OCI-LY3 (cell line): ENCODE data around the gene MLPH.

Source experiments
- H2AFZ ChIP-seq: fragments of 200-600, 300-600 bp; shearing (Covaris generic); 2 replicates; pipeline ENCODE4 v1.6.0; 2014; ENCODE audit warnings: antibody characterized with exemption, low read depth, low read length
- H3K27ac ChIP-seq: fragments of 200-600, 300-600 bp; sonication (generic); 2 replicates; pipeline ENCODE4 v1.5.1; 2014; ENCODE audit warnings: mild to moderate bottlenecking, low read length, moderate library complexity, mixed read lengths
- H3K27me3 ChIP-seq: fragments of 200-600, 300-600 bp; sonication (generic); 2 replicates; pipeline ENCODE4 v1.6.1; 2014; ENCODE audit warnings: low read depth, low read length, mixed read lengths
- H3K36me3 ChIP-seq: fragments of 200-600, 300-600 bp; sonication (generic); replicated peaks from 2 replicates; pipeline ENCODE3; 2014; ENCODE audit warnings: low read depth, low read length, mixed read lengths
- H3K4me1 ChIP-seq: fragments of 300-600, 200-600 bp; sonication (generic); 2 replicates; pipeline ENCODE4 v1.6.1; 2014; ENCODE audit warnings: low read length, mixed read lengths
- H3K4me2 ChIP-seq: fragments of 200-600, 300-600 bp; sonication (generic); 2 replicates; pipeline ENCODE4 v1.6.1; 2014; ENCODE audit warnings: low read length, mixed read lengths
- H3K4me3 ChIP-seq: fragments of 300-600, 200-600 bp; sonication (generic); 2 replicates; pipeline ENCODE4 v1.5.1; 2014; ENCODE audit warnings: antibody characterized with exemption, mild to moderate bottlenecking, low read length, moderate library complexity
- H3K79me2 ChIP-seq: fragments of 300-600, 200-600 bp; shearing (Covaris generic); 2 replicates; pipeline ENCODE4 v1.6.1; 2014; ENCODE audit warnings: mild to moderate bottlenecking, low read length, mixed read lengths
- H3K9ac ChIP-seq: fragments of 300-600, 200-600 bp; shearing (Covaris generic); 2 replicates; pipeline ENCODE4 v1.6.0; 2014; ENCODE audit warnings: mild to moderate bottlenecking, low read length, moderate library complexity
- H3K9me3 ChIP-seq: fragments of 200-600, 300-600 bp; shearing (Covaris generic); 2 replicates; pipeline ENCODE4 v1.6.1; 2014; ENCODE audit warnings: low read length, mixed read lengths; ENCODE audit not compliant: insufficient read depth
- H4K20me1 ChIP-seq: fragments of 200-600, 300-600 bp; sonication (generic); 2 replicates; pipeline ENCODE4 v1.6.1; 2016; ENCODE audit warnings: low read length, mixed read lengths; ENCODE audit not compliant: insufficient read depth
- EZH2phosphoT487 ChIP-seq: fragments of 200-600 bp; shearing (Covaris generic); IDR thresholded peaks from 2 replicates; pipeline ENCODE4 v1.6.1; 2018; ENCODE audit warnings: antibody characterized with exemption, mixed run types, low read depth
- TF ChIP-seq, protein P1 (sequence below): fragments of 200-600, 300-600 bp; sonication (generic); IDR thresholded peaks from 2 replicates; pipeline ENCODE4 v1.5.1; 2014; ENCODE audit warnings: antibody characterized with exemption, low read length, low read depth

Gene MLPH

DNA sequence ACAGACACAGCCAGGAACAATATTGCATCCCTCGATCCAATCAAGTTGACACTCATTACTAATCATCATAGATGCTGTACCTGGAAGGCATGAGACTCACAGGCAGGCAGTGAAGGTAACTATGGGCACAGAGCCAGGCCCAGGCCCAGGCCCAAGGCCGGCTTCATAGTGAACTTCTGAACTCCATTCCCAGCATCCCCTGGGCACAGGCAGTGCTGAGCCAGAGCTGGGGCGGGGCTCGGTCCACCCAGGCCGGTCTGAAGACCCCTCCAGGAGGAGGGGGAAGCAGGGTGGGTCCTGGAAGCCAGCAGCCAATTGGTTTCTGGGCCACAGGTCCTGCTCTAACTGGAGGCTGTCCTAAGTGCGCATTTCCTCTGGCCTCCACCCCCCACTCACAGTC, 37.6 kb downstream of the MLPH start:
- H3K4me1 ChIP-seq: peaks cover 22% of the 10 kb centered on the region
- no peak overlapping the region for H3K27ac ChIP-seq
- H3K79me2 ChIP-seq: no peaks in the 10 kb centered on the region
- H3K36me3 ChIP-seq: no peaks in the 10 kb centered on the region
- TF ChIP-seq, protein P1, sequence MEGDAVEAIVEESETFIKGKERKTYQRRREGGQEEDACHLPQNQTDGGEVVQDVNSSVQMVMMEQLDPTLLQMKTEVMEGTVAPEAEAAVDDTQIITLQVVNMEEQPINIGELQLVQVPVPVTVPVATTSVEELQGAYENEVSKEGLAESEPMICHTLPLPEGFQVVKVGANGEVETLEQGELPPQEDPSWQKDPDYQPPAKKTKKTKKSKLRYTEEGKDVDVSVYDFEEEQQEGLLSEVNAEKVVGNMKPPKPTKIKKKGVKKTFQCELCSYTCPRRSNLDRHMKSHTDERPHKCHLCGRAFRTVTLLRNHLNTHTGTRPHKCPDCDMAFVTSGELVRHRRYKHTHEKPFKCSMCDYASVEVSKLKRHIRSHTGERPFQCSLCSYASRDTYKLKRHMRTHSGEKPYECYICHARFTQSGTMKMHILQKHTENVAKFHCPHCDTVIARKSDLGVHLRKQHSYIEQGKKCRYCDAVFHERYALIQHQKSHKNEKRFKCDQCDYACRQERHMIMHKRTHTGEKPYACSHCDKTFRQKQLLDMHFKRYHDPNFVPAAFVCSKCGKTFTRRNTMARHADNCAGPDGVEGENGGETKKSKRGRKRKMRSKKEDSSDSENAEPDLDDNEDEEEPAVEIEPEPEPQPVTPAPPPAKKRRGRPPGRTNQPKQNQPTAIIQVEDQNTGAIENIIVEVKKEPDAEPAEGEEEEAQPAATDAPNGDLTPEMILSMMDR: no peak
- TF ChIP-seq EZH2phosphoT487: no peak
- no peak overlapping the region for H2AFZ ChIP-seq
- H3K9ac ChIP-seq: no peak overlapping the region
- H3K9me3 ChIP-seq: no peaks in the 10 kb centered on the region
- no peaks in the 10 kb centered on the region for H4K20me1 ChIP-seq
- H3K27me3 ChIP-seq: no peaks in the 10 kb centered on the region
- H3K4me2 ChIP-seq: no peak overlapping the region
- H3K4me3 ChIP-seq: no peak overlapping the region

GRCh38 chr2:237525559-237526157, 38.6 kb downstream of the MLPH start:
- H3K4me2 ChIP-seq: no peak overlapping the region
- H4K20me1 ChIP-seq: no peaks in the 10 kb centered on the region
- TF ChIP-seq, protein P1: no peak
- no peak overlapping the region for H3K9ac ChIP-seq
- H2AFZ ChIP-seq: no peak overlapping the region
- H3K36me3 ChIP-seq: no peaks in the 10 kb centered on the region
- no peak overlapping the region for H3K4me3 ChIP-seq
- H3K4me1 ChIP-seq: peaks cover 32% of the 10 kb centered on the region
- no peaks in the 10 kb centered on the region for H3K27me3 ChIP-seq
- no peaks in the 10 kb centered on the region for H3K79me2 ChIP-seq
- no peaks in the 10 kb centered on the region for H3K9me3 ChIP-seq
- no peak overlapping the region for H3K27ac ChIP-seq

DNA sequence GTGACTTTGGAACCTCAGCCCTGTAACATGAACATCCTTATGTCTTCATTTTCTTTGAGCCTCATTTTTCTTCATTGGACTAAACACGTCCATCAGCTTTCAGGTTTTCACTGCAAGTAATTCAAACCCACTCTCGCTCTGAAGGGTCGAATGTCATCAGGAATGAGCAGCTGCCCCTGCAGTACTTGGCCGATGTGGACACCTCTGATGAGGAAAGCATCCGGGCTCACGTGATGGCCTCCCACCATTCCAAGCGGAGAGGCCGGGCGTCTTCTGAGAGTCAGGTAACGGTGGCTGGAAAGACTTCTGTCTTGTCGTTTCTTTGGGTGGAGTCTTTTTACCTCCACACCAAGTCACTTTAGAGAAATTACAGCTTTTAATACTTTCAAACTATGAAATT, 40.2 kb downstream of the MLPH start:
- H2AFZ ChIP-seq: no peak overlapping the region
- no peak overlapping the region for H3K9ac ChIP-seq

GRCh38 chr2:237527766-237528165, 40.7 kb downstream of the MLPH start:
- no peak overlapping the region for H3K4me2 ChIP-seq
- no peaks in the 10 kb centered on the region for H4K20me1 ChIP-seq
- H3K27me3 ChIP-seq: no peaks in the 10 kb centered on the region
- H3K9me3 ChIP-seq: no peaks in the 10 kb centered on the region
- no peak for TF ChIP-seq EZH2phosphoT487
- TF ChIP-seq, protein P1: no peak
- no peak overlapping the region for H3K9ac ChIP-seq
- H3K4me1 ChIP-seq: peaks cover 42% of the 10 kb centered on the region
- no peaks in the 10 kb centered on the region for H3K36me3 ChIP-seq
- H2AFZ ChIP-seq: no peak overlapping the region
- H3K27ac ChIP-seq: no peak overlapping the region
- no peak overlapping the region for H3K4me3 ChIP-seq
- no peaks in the 10 kb centered on the region for H3K79me2 ChIP-seq

More for the DNA sequence above, 40.2 kb downstream of the MLPH start:
- TF ChIP-seq, protein P1: no peak
- no peak for TF ChIP-seq EZH2phosphoT487
- no peak overlapping the region for H3K4me2 ChIP-seq
- no peaks in the 10 kb centered on the region for H3K36me3 ChIP-seq
- H4K20me1 ChIP-seq: no peaks in the 10 kb centered on the region
- H3K79me2 ChIP-seq: no peaks in the 10 kb centered on the region
- no peaks in the 10 kb centered on the region for H3K9me3 ChIP-seq
- no peak overlapping the region for H3K4me3 ChIP-seq
- peaks cover 42% of the 10 kb centered on the region for H3K4me1 ChIP-seq
- H3K27ac ChIP-seq: no peak overlapping the region
- no peaks in the 10 kb centered on the region for H3K27me3 ChIP-seq
